AG10803 (cell line): Measurements from ENCODE around the gene LACTBL1.
"Not testable (repeated sequence)": the region's sequence is repeated elsewhere in the genome, so short reads cannot be mapped to it uniquely, and the experiment has no call there.

ENCODE experiments used
- DNase-seq: peaks from one replicate; pipeline ENCODE4 v3.0.0; 2010; ENCODE audit warnings: low read depth
- H3K4me3 ChIP-seq: 2 replicates; pipeline ENCODE4 v1.5.1; 2011; ENCODE audit warnings: mild to moderate bottlenecking, low read length, control low read depth
- CTCF ChIP-seq: conservative IDR thresholded peaks from 2 replicates; pipeline ENCODE4 v1.5.1; 2011; ENCODE audit warnings: mild to moderate bottlenecking, low read length, control low read depth, inconsistent platforms

LACTBL1 gene

DNA sequence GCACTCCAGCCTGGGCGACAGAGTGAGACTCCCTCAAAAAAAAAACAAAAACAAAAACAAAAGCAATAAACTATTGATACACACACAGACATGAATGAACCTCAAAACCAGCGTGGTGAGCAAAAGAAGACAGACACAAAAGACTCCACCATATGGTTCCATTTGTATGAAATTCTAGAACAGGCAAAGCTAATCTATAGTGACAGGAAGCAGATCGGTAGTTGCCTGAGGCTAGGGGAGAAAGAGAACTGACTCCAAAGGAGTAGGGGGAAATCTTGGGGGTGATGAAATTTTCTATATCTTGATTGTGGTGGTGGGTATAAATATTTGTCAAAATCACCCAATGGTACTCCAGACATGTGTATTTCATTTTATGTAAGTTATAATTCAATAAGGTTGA, 20.9 kb downstream of the LACTBL1 start:
- no peak for TF ChIP-seq CTCF
- no peak overlapping the region for H3K4me3 ChIP-seq
- DNase-seq = no peak

- TF ChIP-seq CTCF = no peak
- H3K4me3 ChIP-seq = no peak overlapping the region
- peak; percentile 33 for DNase-seq
These were observed 22.8 kb downstream of the LACTBL1 start for GRCh38 chr1:22949822-22950331.

GRCh38 chr1:22945171-22945570, 27.5 kb downstream of the LACTBL1 start:
- H3K4me3 ChIP-seq = not testable (repeated sequence)

DNA sequence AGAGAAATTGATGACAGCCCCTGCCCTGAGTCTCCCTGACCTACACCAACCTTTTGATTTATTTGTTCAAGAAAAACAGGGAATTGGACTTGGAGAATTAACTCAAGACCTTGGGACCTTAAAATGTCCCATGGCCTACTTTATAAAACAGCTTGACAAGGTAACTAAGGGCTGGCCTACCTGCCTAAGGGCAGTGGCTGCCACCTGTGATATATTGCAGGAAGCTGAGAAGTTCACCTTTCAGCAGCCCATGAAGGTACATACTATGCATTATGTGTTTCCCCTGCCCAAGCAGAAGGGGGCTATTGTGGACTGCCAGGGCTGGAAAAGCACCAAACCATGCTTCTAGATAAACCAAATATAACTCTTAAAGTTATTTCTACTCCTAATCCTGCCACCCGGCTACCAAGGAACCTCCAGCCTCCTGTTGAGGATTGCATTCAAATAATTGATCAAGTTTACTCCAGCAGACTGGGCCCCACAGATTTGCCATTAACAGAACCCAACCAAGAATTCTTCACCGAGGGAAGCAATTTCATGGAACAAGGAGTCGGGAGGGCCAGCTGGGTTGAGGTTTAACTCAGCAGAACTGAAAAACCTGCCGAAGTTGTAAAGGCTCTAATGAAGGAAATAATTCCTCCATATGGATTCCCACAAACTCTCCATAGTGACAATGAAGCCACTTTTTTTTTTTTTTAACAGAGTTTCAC, 28.2 kb downstream of the LACTBL1 start:
- DNase-seq = no peak
- no peak for TF ChIP-seq CTCF
- H3K4me3 ChIP-seq = no peak overlapping the region

More at GRCh38 chr1:22945171-22945570, 27.5 kb downstream of the LACTBL1 start:
- DNase-seq = not testable (repeated sequence)

DNA sequence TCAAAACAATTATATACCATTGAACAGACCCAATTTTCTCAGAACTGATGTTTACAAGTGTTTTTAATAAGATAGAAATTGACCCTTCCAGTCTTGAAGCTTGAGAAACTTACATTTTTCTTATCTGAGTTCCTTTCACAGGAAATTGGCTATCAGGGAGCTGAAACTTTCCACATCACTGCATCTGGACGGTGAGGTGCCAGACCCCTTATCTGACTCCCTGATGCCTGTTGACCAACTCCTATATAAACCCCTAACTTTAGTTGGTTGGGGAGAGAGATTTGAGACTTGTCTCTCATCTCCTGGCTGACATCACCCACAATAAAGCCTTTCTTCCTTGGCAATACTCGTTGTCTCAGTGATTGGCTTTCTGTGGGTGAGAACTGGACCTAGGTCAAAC, 31.4 kb downstream of the LACTBL1 start:
- DNase-seq = no peak
- TF ChIP-seq CTCF = no peak
- H3K4me3 ChIP-seq = no peak overlapping the region

DNA sequence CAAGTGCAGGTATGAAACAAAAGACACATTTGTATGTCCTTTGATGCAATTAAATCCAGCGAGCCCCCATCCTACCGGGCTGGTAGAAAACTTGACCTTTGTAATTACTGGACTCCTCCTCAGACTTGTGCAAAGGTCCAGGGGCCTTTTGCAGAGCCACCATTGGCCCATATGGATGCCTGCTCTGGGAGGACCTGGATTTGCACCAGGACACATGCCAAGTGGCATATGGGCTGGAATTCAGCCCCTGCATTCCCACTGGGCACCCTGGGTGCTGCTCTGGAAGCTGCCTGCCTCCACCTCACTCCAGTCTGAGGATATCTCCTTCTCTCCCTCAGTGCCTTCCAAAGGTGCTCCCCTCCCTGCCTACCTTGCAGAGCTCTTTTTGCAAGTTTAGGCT, 36.0 kb downstream of the LACTBL1 start:
- TF ChIP-seq CTCF = no peak
- no peak overlapping the region for H3K4me3 ChIP-seq
- no peak for DNase-seq

GRCh38 chr1:22935433-22935832, 37.2 kb downstream of the LACTBL1 start:
- TF ChIP-seq CTCF = no peak
- DNase-seq = no peak

More at GRCh38 chr1:22935433-22935832, 37.2 kb downstream of the LACTBL1 start:
- H3K4me3 ChIP-seq = no peak overlapping the region
